Measurements from ENCODE around the gene CKAP5. TPM values are rescaled to one million over a fixed set of nuclear protein-coding genes. Genes with fewer than 3 reads are reported as not detected.

Gene CKAP5
- total and polyA plus RNA-seq, 12 donors: 9.6 to 114 (median 80.1) TPM

DNA sequence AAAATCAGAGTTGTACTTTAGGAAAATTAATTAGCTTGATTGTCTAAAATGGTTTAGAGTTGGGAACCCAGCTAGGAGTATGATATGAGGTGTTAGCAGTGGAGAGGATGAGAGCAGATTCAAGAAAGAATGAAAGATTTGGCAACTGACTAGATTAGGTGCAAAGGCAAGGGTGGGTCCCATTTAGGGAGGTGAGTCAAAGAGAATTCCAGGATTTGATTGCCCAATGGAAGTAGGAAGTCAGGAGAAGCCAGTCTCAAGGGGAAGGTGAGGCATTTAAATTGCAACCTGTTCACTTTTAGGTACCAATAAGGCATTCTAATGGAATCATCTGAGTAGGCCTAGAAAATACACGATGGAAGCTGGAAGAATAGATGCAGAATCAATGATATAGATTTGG lies 3.6 kb upstream of the CKAP5 start:
- Histone ChIP-seq H3K36me3 (no peaks in the 10 kb centered on the region), H3K27ac (no peak overlapping the region), H3K27me3 (no peaks in the 10 kb centered on the region), H3K9me3 (no peaks in the 10 kb centered on the region), H3K4me1 (peaks cover 6 to 15% (median 13%) of the 10 kb centered on the region in 9 donors), H3K4me3 (no peak overlapping the region)
- intact Hi-C loops (cut with DNase I): no loop called here
- no peak for DNase-seq
- TF ChIP-seq, protein P1, sequence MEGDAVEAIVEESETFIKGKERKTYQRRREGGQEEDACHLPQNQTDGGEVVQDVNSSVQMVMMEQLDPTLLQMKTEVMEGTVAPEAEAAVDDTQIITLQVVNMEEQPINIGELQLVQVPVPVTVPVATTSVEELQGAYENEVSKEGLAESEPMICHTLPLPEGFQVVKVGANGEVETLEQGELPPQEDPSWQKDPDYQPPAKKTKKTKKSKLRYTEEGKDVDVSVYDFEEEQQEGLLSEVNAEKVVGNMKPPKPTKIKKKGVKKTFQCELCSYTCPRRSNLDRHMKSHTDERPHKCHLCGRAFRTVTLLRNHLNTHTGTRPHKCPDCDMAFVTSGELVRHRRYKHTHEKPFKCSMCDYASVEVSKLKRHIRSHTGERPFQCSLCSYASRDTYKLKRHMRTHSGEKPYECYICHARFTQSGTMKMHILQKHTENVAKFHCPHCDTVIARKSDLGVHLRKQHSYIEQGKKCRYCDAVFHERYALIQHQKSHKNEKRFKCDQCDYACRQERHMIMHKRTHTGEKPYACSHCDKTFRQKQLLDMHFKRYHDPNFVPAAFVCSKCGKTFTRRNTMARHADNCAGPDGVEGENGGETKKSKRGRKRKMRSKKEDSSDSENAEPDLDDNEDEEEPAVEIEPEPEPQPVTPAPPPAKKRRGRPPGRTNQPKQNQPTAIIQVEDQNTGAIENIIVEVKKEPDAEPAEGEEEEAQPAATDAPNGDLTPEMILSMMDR (IDR thresholded peaks at IDR 0.05): no peak
- WGBS, 2 donors: 91% methylated on average over 1 of the region's 1 CpG
- ATAC-seq: no peak

DNA sequence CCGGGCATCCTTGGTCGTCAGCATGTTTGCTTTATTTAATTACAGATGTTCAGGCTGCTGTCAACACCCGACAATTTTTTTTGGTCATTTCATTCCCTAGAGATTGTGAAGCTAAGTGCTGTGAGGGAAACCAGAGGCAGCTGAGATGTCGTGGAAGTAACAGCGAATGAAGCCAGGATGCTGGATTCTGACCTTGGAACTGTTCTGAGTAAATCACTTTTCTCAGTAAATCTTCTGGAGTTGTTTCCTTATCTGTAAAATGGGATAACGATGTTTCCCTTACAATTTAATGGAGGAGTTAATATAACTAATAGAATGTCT lies 390 bp upstream of the CKAP5 start:
- Histone ChIP-seq H3K4me3 (peak overlapping the region; percentile 58 to 96 (median 86)), H3K4me1 (peaks cover 6 to 26% (median 17%) of the 10 kb centered on the region in 9 donors), H3K36me3 (peaks cover 0 to 6% (median 0%) of the 10 kb centered on the region in 9 donors), H3K27ac (peak overlapping the region in 4 of 10 donors; percentile 71 to 90 (median 79)), H3K9me3 (no peaks in the 10 kb centered on the region), H3K27me3 (no peaks in the 10 kb centered on the region)
- intact Hi-C loops (cut with DNase I): loop anchor here in 4 of 10 donors (1.0 to 2.0 kb wide), 2 partner anchors 20 kb away; no protein-coding TSS in a partner anchor
- TF ChIP-seq, protein P1 (IDR thresholded peaks at IDR 0.05): no peak
- DNase-seq (no peak), ATAC-seq (peak in 2 of 8 donors; percentile 2 to 21)
- WGBS, 2 donors: 4 to 6% methylated on average over 6 of the region's 6 CpGs

DNA sequence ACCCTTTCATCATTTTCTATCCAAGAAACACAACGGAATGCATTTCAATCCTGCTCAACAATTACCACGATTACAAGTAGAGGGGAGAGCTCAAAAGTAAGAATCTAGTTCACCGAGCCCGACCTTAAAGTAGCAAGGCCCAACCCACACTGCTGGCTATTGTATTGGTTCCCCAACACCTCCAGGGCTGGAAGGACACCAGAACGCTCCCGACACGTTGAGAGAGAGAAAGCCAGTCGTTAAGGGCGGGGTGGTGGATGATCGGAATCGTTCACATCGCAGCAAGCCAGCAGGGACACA lies 690 bp downstream of the CKAP5 start:
- H3K27ac ChIP-seq: peak overlapping the region in 9 of 10 donors; percentile 64 to 90 (median 81)
- H3K4me3 ChIP-seq: peak overlapping the region; percentile 58 to 96 (median 86)
- peaks cover 0 to 9% (median 0%) of the 10 kb centered on the region in 9 donors for H3K36me3 ChIP-seq
- no peaks in the 10 kb centered on the region for H3K27me3 ChIP-seq
- intact Hi-C loops (cut with DNase I): no loop called here
- no peak for DNase-seq
- peaks cover 6 to 26% (median 17%) of the 10 kb centered on the region in 9 donors for H3K4me1 ChIP-seq
- no peaks in the 10 kb centered on the region for H3K9me3 ChIP-seq
- TF ChIP-seq, protein P1 (IDR thresholded peaks at IDR 0.05): no peak
- WGBS, 2 donors: 0 to 1% methylated on average over 12 of the region's 12 CpGs
- no peak for ATAC-seq

DNA sequence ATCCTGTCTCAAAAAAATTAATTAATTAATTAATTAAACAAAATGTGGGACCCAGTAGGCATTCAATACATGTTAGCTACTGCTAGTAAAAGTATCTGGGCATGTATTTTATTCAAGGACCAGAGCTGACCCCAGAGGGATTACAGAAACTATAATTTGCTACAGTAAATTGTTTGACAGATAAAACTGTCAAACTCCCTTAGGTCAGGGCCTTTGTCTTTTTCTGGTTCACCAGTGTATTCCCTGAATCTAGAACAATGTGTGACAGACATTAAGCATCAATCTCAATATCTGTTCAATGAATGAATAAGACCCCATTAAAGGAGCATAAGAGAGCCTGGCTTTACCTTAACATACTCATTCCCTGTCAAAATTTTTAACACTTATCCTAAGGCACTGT lies 6.0 kb downstream of the CKAP5 start:
- H3K4me3 ChIP-seq: no peak overlapping the region
- ATAC-seq (no peak), DNase-seq (no peak)
- H3K27ac ChIP-seq: no peak overlapping the region
- H3K9me3 ChIP-seq: no peaks in the 10 kb centered on the region
- H3K27me3 ChIP-seq: no peaks in the 10 kb centered on the region
- intact Hi-C loops (cut with DNase I): no loop called here
- H3K4me1 ChIP-seq: peaks cover 4 to 32% (median 21%) of the 10 kb centered on the region in 9 donors
- TF ChIP-seq, protein P1 (IDR thresholded peaks at IDR 0.05): no peak
- H3K36me3 ChIP-seq: peaks cover 0 to 12% (median 0%) of the 10 kb centered on the region in 9 donors
